GM12892 (cell line): ENCODE results near the gene ELOVL5.

Source experiments
- DNase-seq: peaks from one replicate; pipeline ENCODE4 v3.0.0; 2011; ENCODE audit not compliant: insufficient read length
- FAIRE-seq: peaks from 2 replicates; lab custom pipeline; 2011; peaks lifted over from hg19 to GRCh38; lab: Jason Lieb, UNC
- POLR2A ChIP-seq: IDR thresholded peaks from 2 replicates; pipeline ENCODE4 v1.6.1; 2011; ENCODE audit warnings: low read depth, low read length, control low read depth
- POLR2AphosphoS5 ChIP-seq: IDR thresholded peaks from 2 replicates; pipeline ENCODE4 v1.6.1; 2011; ENCODE audit warnings: low read depth, low read length, control low read depth
- TAF1 ChIP-seq: IDR thresholded peaks from 2 replicates; pipeline ENCODE4 v1.6.1; 2011; ENCODE audit warnings: low read depth, mild to moderate bottlenecking, control low read depth, low read length, borderline replicate concordance

Gene ELOVL5

GRCh38 chr6:53375847-53376246, 27.1 kb upstream of the ELOVL5 start:
- DNase-seq = no peak
- FAIRE-seq = no peak
- no peak for TF ChIP-seq TAF1
- TF ChIP-seq POLR2A = no peak
- no peak for TF ChIP-seq POLR2AphosphoS5

GRCh38 chr6:53373638-53374037, 24.9 kb upstream of the ELOVL5 start:
- DNase-seq = no peak
- TF ChIP-seq POLR2A (no peak), POLR2AphosphoS5 (no peak), TAF1 (no peak)
- FAIRE-seq = no peak

DNA sequence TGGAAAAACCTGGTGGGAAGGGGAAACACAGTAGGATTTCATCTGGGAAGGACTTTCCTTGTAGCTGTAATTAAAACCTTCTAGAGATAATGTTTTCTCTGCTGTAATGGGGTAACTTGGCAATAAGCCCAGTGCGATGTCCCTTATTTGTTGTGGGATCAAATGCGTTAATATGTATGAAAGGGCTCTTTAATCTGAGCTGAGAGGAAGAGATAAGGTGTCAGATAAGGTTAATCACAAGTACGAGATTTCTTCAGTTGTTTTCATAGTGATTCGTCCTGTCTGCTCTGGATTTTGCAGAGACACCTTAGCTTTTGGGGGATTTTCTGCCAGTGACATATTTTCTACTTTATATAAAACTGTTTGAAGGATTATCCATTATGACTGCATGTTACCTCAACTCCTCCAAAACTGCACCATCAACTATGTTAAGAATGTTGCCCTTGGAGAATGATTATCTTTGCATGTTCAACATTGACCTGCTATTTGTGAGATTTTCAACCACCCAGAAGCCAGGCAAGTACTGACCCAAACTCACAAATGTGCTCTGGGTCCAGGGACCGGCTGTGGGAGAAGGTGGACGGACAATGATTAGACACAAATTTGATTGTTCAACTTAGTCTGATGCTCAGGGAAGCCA, 21.2 kb upstream of the ELOVL5 start:
- TF ChIP-seq POLR2A (no peak), POLR2AphosphoS5 (no peak), TAF1 (no peak)
- DNase-seq (no peak), FAIRE-seq (no peak)

GRCh38 chr6:53369051-53369450, 20.3 kb upstream of the ELOVL5 start:
- DNase-seq = no peak
- no peak for FAIRE-seq
- no peak for TF ChIP-seq POLR2AphosphoS5
- no peak for TF ChIP-seq TAF1
- TF ChIP-seq POLR2A = no peak

DNA sequence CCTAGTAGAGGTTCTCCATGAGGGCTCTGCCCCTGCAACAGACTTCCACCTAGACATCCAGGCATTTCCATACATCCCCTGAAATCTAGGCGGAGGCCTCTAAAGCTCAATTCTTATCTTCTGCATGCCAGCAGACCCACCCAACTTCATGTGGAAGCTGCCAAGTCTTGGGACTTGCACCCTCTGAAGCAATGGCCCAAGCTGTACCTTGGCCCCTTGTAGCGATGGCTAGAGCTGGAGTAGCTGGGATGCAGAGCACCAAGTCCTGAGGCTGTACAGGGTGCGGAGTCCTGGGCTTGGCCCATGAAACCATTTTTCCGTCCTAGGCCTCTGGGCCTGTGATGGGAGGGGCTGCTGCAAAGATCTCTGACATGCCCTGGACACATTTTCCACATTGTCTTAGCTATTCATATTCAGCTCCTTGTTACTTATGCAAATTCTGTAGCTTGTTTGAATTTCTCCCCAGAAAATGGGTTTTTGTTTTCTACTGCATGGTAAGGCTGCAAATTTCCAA, 17.4 kb upstream of the ELOVL5 start:
- DNase-seq = no peak
- no peak for FAIRE-seq
- no peak for TF ChIP-seq TAF1
- no peak for TF ChIP-seq POLR2A
- no peak for TF ChIP-seq POLR2AphosphoS5

DNA sequence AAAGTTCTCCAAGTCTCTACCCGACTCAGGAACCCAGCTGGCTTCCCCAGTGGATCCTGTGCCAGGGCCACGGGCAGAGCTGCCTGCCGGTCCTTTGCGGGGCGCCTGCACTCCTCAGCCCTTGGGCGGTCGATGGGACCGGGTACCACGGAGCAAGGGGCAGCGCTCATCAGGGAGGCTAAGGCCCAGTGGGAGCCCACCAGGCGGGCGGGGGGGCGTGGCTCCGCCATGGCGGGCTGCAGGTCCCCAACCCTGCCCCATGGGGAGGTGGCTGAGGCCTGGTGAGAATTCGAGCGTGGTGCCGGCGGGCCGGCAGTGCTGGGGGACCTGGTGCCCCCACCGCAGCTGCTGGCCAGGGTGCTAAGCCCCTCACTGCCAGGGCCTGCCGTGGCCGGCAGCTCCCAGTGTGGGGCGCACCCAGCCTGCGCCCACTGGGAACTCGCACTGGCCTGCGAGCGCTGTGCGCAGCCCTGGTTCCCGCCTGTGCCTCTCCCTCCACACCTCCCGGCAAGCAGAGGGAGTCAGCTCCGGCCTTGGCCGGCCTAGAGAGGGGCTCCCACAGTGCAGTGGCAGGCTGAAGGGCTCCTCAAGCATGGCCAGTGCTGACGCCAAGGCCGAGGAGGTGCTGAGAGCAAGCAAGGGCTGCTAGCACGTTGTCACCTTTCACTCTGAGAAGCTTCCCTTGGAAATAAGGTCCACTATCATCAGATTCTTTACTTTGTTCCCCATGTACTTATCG, 14.8 kb upstream of the ELOVL5 start:
- no peak for TF ChIP-seq POLR2A
- TF ChIP-seq TAF1 = no peak
- no peak for TF ChIP-seq POLR2AphosphoS5
- FAIRE-seq (no peak), DNase-seq (no peak)

DNA sequence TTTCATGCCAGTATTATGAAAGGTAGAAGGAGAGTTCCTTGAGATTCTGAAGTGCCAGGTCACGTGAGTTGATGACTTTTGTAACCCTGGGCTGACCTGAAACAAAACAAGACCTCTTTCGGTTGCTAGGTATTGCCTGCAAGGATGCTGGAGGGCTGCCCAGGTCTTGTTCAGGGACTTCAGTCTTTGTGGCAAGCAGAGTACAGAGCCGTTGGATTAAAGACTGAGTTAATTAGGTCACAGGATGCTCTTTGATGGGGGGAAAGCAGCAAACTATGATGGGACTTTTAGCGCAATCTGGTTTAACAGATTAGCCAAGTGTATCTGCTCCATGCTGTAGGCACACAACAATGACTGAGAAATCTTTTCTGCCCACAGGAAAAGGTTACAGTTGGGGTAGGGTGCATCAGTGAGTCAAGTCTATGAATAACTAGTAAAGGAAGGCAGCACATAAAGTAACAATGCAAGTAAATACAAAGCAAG, 12.8 kb upstream of the ELOVL5 start:
- DNase-seq = no peak
- FAIRE-seq = no peak
- no peak for TF ChIP-seq POLR2AphosphoS5
- no peak for TF ChIP-seq TAF1
- TF ChIP-seq POLR2A = no peak

DNA sequence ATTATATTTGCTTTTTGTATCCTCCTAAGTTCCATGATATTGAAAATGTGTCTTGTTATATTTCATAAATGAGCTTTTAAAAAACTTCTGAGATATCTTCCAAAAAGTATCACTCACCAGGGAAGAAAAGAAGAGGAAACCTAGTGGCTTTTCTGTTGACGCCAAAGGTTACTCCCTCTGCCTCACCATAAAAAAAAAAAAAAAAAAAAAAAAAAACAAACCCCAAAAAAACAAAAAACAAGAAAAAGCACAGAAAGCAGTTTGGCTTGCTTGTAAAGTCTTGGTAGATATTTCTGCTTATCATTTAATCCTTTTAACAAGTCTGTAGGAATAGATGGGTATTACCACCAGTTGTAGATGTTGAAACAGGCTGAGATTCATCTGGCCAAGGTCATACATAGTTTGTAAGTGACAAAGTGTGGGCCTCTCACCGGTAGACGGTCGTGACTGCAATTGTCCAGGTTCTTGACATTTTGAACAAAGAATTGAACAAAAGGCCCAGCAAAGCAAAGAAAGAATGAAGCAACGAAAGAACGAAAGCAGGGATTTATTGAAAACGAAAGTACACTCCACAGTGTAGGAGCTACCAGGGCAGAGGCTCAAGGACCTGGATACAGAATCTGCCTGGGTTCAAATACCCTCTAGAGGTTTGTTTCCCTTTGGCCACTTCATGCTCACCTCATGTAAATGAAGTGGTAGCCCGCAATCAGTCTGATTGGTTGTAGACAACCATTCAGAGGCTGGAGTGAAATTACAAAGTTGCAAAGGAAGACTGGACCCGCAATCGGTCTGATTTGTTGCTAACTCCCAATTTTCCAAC, 11.6 kb upstream of the ELOVL5 start:
- TF ChIP-seq POLR2A = no peak
- no peak for TF ChIP-seq POLR2AphosphoS5
- TF ChIP-seq TAF1 = no peak
- no peak for FAIRE-seq
- no peak for DNase-seq

DNA sequence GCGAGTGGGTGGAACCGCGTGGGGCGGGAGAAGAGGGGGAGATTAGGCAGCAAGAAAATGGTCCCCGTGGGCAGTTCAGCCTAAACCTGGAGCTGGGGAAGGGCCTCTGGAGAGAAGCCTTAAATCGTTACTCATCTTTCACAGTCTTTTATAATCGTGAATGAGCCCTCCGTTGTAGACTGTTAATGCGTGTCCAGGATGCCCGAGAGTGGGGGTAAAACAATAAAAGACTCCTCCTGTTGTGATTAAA, 11.0 kb upstream of the ELOVL5 start:
- no peak for FAIRE-seq
- DNase-seq = no peak
- TF ChIP-seq POLR2A (no peak), POLR2AphosphoS5 (no peak), TAF1 (no peak)

DNA sequence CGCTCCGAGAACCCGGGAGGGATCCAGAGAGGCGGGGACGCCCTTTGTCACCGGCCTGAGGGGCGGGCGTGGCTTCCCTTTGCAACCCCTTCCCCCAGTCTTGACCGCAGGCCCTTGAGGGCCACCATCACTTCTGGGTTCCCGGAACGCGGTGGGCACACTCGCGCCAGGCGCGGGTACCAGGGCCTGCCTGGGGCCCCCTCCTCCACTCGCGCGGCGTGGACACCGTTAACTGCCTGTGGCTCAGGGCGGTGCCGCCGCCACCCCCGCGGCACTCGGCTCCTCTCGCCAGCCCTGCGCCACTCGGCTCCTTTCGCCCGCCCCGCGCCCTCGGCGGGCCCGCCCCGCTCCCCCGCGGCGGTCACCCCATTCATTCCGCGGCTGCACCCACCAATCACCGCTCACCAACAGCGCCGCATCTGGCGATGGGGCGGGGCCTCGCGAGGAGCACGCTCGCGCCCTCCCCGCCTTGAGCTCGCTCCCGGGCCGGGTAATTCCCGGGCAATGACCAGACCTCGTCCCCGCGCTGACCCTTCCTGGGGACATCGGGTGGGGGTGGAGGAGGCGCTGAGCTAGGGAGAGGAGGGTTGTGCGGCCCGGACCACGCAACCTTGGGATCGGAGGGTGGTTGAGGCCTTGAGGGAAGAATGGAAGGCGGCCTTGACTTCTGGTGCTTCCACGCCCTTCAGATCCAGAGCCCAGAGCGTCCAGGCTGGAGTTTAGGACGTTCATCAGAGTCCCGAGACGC, 10.5 kb upstream of the ELOVL5 start:
- DNase-seq (peak; percentile 94), FAIRE-seq (peak; percentile 97)
- TF ChIP-seq POLR2AphosphoS5 = peak; percentile 46; the same call in 1 of the 2 replicates
- peak; percentile 77; the same call in 1 of the 2 replicates for TF ChIP-seq POLR2A
- TF ChIP-seq TAF1 = no peak
